A549 (cell line): Measurements from ENCODE around the gene PAIP2B. TPM values are rescaled to one million over a fixed set of nuclear protein-coding genes. Genes with fewer than 3 reads are reported as not detected.
A peak's percentile ranks its signal among the peaks of the same experiment; 100 is the strongest.

Experiments used
- ATAC-seq, 2 experiments: fragments of 200-7000 bp in 1 of 2; fragments of >200 bp in 1 of 2; cut with Nextera tagmentation in 1 of 2; cut with Tn5 transposase in 1 of 2; 3 replicates each; pipeline versions ENCODE4 v1.8.0 to v1.9.1; 2018 to 2020; ENCODE audit warnings: mild to moderate bottlenecking in 1 of 2, moderate library complexity in 1 of 2
- CTCF ChIA-PET: fragments of 300-600 bp; sonication (Branson Sonifier 250); formaldehyde crosslinking; extraction: SDS; loops from one replicate; lab custom pipeline; 2021; ENCODE audit warnings: antibody characterized with exemption, inconsistent platforms; lab: Yijun Ruan, JAX
- POLR2A ChIA-PET: fragments of 350-600 bp; formaldehyde crosslinking; extraction: SDS; loops from one replicate; lab custom pipeline; 2021; ENCODE audit warnings: antibody characterized with exemption, inconsistent platforms; lab: Yijun Ruan, JAX
- DNase-seq, 2 experiments: peaks; one replicate each; pipeline versions ENCODE4 v3.0.0 to v3.0.0-alpha.2; 2011 to 2016; ENCODE audit warnings: low read depth in 1 of 2, low spot score in 1 of 2
- FAIRE-seq: peaks from 2 replicates; lab custom pipeline; 2011; peaks lifted over from hg19 to GRCh38; lab: Jason Lieb, UNC
- H3K27ac ChIP-seq, 2 experiments: fragments of >200 bp; sonication (Bioruptor Twin); formaldehyde crosslinking; 3 replicates each; pipeline ENCODE4 v1.5.1; 2016 to 2017
- H3K4me1 ChIP-seq: fragments of >200 bp; sonication (Bioruptor Twin); formaldehyde crosslinking; 3 replicates; pipeline ENCODE4 v1.6.1; 2016
- H3K4me2 ChIP-seq: fragments of >200 bp; sonication (Bioruptor Twin); formaldehyde crosslinking; 3 replicates; pipeline ENCODE4 v1.6.1; 2016
- H3K4me3 ChIP-seq: fragments of >200 bp; sonication (Bioruptor Twin); formaldehyde crosslinking; 3 replicates; pipeline ENCODE4 v1.5.1; 2016
- H3K9me3 ChIP-seq: fragments of >200 bp; sonication (Bioruptor Twin); formaldehyde crosslinking; 3 replicates; pipeline ENCODE4 v1.6.1; 2016
- ATOH8 ChIP-seq: fragments of 250-450 bp; sonication (Bioruptor Pico); IDR thresholded peaks from 2 replicates; pipeline ENCODE4 v1.5.0; 2020; ENCODE audit warnings: low read depth, mild to moderate bottlenecking, moderate library complexity
- CEBPB ChIP-seq, 2 experiments: fragments of >200 bp in 1 of 2; sonication (Bioruptor Twin) in 1 of 2; formaldehyde crosslinking in 1 of 2; IDR thresholded peaks; 2 replicates each; pipeline ENCODE4 v1.6.1; 2012 to 2016
- E2F6 ChIP-seq: IDR thresholded peaks from 2 replicates; pipeline ENCODE4 v1.6.1; 2012; ENCODE audit warnings: low read depth, borderline replicate concordance
- FOSL2 ChIP-seq, 2 experiments: fragments of 450-650 bp in 1 of 2; fragments of >200 bp in 1 of 2; sonication (Bioruptor Twin) in 1 of 2; formaldehyde crosslinking; IDR thresholded peaks; 2 replicates each; pipeline versions ENCODE4 v1.5.0 to v1.6.1; 2016 to 2020; ENCODE audit warnings: mild to moderate bottlenecking in 1 of 2, moderate library complexity in 1 of 2
- GATA3 ChIP-seq: IDR thresholded peaks from 2 replicates; pipeline ENCODE4 v1.6.1; 2012; ENCODE audit warnings: borderline replicate concordance
- HES2 ChIP-seq: fragments of >200 bp; sonication (Bioruptor Twin); formaldehyde crosslinking; IDR thresholded peaks from 2 replicates; pipeline ENCODE4 v1.6.1; 2016
- HEYL ChIP-seq: fragments of 250-450 bp; sonication (Bioruptor Pico); IDR thresholded peaks from 2 replicates; pipeline ENCODE4 v1.8.0; 2021; ENCODE audit warnings: mild to moderate bottlenecking, moderate library complexity
- HOXA7 ChIP-seq: fragments of 250-450 bp; sonication (Bioruptor Pico); IDR thresholded peaks from 2 replicates; pipeline ENCODE4 v1.5.0; 2020; ENCODE audit warnings: mild to moderate bottlenecking, moderate library complexity
- HOXB13 ChIP-seq: fragments of 250-450 bp; sonication (Bioruptor Pico); IDR thresholded peaks from 2 replicates; pipeline ENCODE4 v1.5.0; 2020; ENCODE audit warnings: low read depth, mild to moderate bottlenecking, moderate library complexity
- HOXB5 ChIP-seq: fragments of 250-450 bp; sonication (Bioruptor Pico); IDR thresholded peaks from 2 replicates; pipeline ENCODE4 v1.5.0; 2020; ENCODE audit warnings: mild to moderate bottlenecking, moderate library complexity
- JUN ChIP-seq, 2 experiments: fragments of >200 bp; sonication (Bioruptor Twin); formaldehyde crosslinking; IDR thresholded peaks; 2 replicates in 1 of 2; 3 replicates in 1 of 2; pipeline ENCODE4 v1.6.1; 2016 to 2017
- KDM5A ChIP-seq: fragments of 200-600 bp; sonication (generic); IDR thresholded peaks from 2 replicates; pipeline ENCODE4 v1.6.1; 2016; ENCODE audit warnings: antibody characterized with exemption, mild to moderate bottlenecking
- MAX ChIP-seq: IDR thresholded peaks from 2 replicates; pipeline ENCODE4 v1.6.1; 2012
- MAZ ChIP-seq: fragments of 150-350 bp; IDR thresholded peaks from 2 replicates; pipeline ENCODE4 v1.6.1; 2014; ENCODE audit warnings: antibody characterized with exemption, low read depth, low read length, borderline replicate concordance
- MYC ChIP-seq: IDR thresholded peaks from 2 replicates; pipeline ENCODE4 v1.6.1; 2012; ENCODE audit warnings: mild to moderate bottlenecking, inconsistent platforms, low read length, improper control_type of control experiment, borderline replicate concordance
- NPAS2 ChIP-seq: fragments of 250-450 bp; sonication (Bioruptor Pico); IDR thresholded peaks from 2 replicates; pipeline ENCODE4 v1.8.0; 2022; ENCODE audit warnings: mild to moderate bottlenecking, moderate library complexity, borderline replicate concordance
- PBX3 ChIP-seq: IDR thresholded peaks from 2 replicates; pipeline ENCODE4 v1.6.1; 2012
- PHF8 ChIP-seq: fragments of 200-600 bp; sonication (generic); IDR thresholded peaks from 2 replicates; pipeline ENCODE4 v1.6.1; 2016; ENCODE audit warnings: low read depth, mild to moderate bottlenecking, antibody characterized with exemption, moderate library complexity, borderline replicate concordance
- POLR2A ChIP-seq: IDR thresholded peaks from 2 replicates; pipeline ENCODE4 v1.6.1; 2012; ENCODE audit warnings: mild to moderate bottlenecking, low read length
- RAD21 ChIP-seq, 2 experiments: fragments of >200 bp in 1 of 2; sonication (Bioruptor Twin) in 1 of 2; formaldehyde crosslinking in 1 of 2; IDR thresholded peaks in 1 of 2; conservative IDR thresholded peaks in 1 of 2; 2 replicates in 1 of 2; 3 replicates in 1 of 2; pipeline ENCODE4 v1.6.1; 2012 to 2018; ENCODE audit warnings: inconsistent platforms in 1 of 2
- RNF2 ChIP-seq: fragments of 200-600 bp; sonication (generic); IDR thresholded peaks from 2 replicates; pipeline ENCODE4 v1.6.1; 2016; ENCODE audit warnings: low read depth, mild to moderate bottlenecking, antibody characterized with exemption, moderate library complexity, borderline replicate concordance
- SREBF2 ChIP-seq: fragments of 450-650 bp; IDR thresholded peaks from 2 replicates; pipeline ENCODE4 v1.6.1; 2014; ENCODE audit warnings: mild to moderate bottlenecking, moderate library complexity
- TFCP2L1 ChIP-seq: fragments of 250-450 bp; sonication (Bioruptor Pico); IDR thresholded peaks from 2 replicates; pipeline ENCODE4 v1.5.0; 2021; ENCODE audit warnings: mild to moderate bottlenecking
- ZC3H11A ChIP-seq: fragments of 450-650 bp; IDR thresholded peaks from 2 replicates; pipeline ENCODE4 v1.6.1; 2014; ENCODE audit warnings: antibody characterized with exemption, mild to moderate bottlenecking
- ZSCAN20 ChIP-seq: fragments of 250-450 bp; sonication (Bioruptor Pico); IDR thresholded peaks from 2 replicates; pipeline ENCODE4 v1.8.0; 2022; ENCODE audit warnings: mild to moderate bottlenecking, moderate library complexity
- WGBS: methylation state at CpG from one replicate; pipeline ENCODE4 v1.1.6; 2017; ENCODE audit errors: missing lambda C conversion rate; 5-methylcytosine and 5-hydroxymethylcytosine counted together
- polyA plus RNA-seq, 4 experiments: library from polyadenylated mRNA; depleted of rRNA in 3 of 4; stranded (reverse); fragments of >200 nt; fragmentation: RNase III in 1 of 4; extraction: RNeasy Plus Mini Kit Qiagen cat#74134 plus additional on column Dnase treatment in 1 of 4; gene quantifications; 2 replicates in 3 of 4; 3 replicates in 1 of 4; pipeline ENCODE4 v1.2.3, GENCODE V29; 2011 to 2017

Gene PAIP2B
- polyA plus RNA-seq, 2 of the 4 experiments (the other 2 are of a cell fraction), result 0.70 to 0.84 TPM

GRCh38 chr2:71150082-71150816, 76.7 kb downstream of the PAIP2B start:
- no peaks in the 10 kb centered on the region for H3K4me1 ChIP-seq
- TF ChIP-seq JUN (IDR thresholded peaks at IDR 0.05), result no peak
- TF ChIP-seq MAX, result no peak
- TF ChIP-seq MAZ, result no peak
- no peak for TF ChIP-seq HOXB5 (CRISPR knock-in tag)
- no peak for TF ChIP-seq HOXA7 (CRISPR knock-in tag)
- TF ChIP-seq CEBPB (IDR thresholded peaks at IDR 0.05), result no peak
- TF ChIP-seq RNF2, result no peak
- no peak for TF ChIP-seq HES2
- TF ChIP-seq ATOH8 (CRISPR knock-in tag), result no peak
- no peak for TF ChIP-seq HOXB13 (CRISPR knock-in tag)
- TF ChIP-seq HEYL (CRISPR knock-in tag), result no peak
- no peak for TF ChIP-seq PHF8
- no peak for TF ChIP-seq ZC3H11A
- TF ChIP-seq SREBF2, result no peak
- no peak for TF ChIP-seq NPAS2 (CRISPR knock-in tag)
- ATAC-seq (peak; percentile 35 to 40; a peak in 3 of 6 replicates), DNase-seq (no peak), FAIRE-seq (no peak)
- no peak overlapping the region for H3K27ac ChIP-seq
- WGBS, result 82% methylated on average over 3 of the region's 3 CpGs
- POLR2A ChIA-PET, result interaction anchor here (2.4 kb wide), 1 partner anchor 82 kb away, joined by 9 read pairs; the partner anchor contains the start of gene NAGK
- no peaks in the 10 kb centered on the region for H3K9me3 ChIP-seq
- CTCF ChIA-PET, result interaction anchor here (0.6 to 2.2 kb wide), 10 partner anchors 12 to 181 kb away, joined by 3 to 9 read pairs (median 3); partner anchors contain the start of gene ZNF638
- H3K4me3 ChIP-seq, result no peak overlapping the region
- H3K4me2 ChIP-seq, result no peak overlapping the region

GRCh38 chr2:71148506-71149063, 78.3 kb downstream of the PAIP2B start:
- no peak for FAIRE-seq
- no peak for TF ChIP-seq NPAS2 (CRISPR knock-in tag)
- TF ChIP-seq FOSL2 (IDR thresholded peaks at IDR 0.05), result no peak
- TF ChIP-seq FOSL2 (CRISPR knock-in tag; IDR thresholded peaks at IDR 0.05), result no peak
- no peak for TF ChIP-seq ZSCAN20 (CRISPR knock-in tag)
- no peak for TF ChIP-seq MYC
- no peak for TF ChIP-seq MAX
- TF ChIP-seq HOXA7 (CRISPR knock-in tag), result no peak
- TF ChIP-seq E2F6, result no peak
- no peak for TF ChIP-seq RNF2
- no peak for TF ChIP-seq TFCP2L1 (CRISPR knock-in tag)
- no peak for TF ChIP-seq RAD21 (conservative IDR thresholded peaks at IDR 0.05 in 1 of 2, IDR thresholded peaks at IDR 0.05 in 1 of 2)
- no peak for TF ChIP-seq KDM5A
- no peak for TF ChIP-seq PBX3
- TF ChIP-seq POLR2A, result no peak
- no peak for TF ChIP-seq GATA3
- CTCF ChIA-PET, result interaction anchor here (0.8 to 2.2 kb wide), 5 partner anchors 9 to 183 kb away, joined by 3 to 9 read pairs (median 4); partner anchors contain the start of gene ZNF638

More at GRCh38 chr2:71148506-71149063, 78.3 kb downstream of the PAIP2B start:
- POLR2A ChIA-PET, result interaction anchor here (2.4 kb wide), 1 partner anchor 80 kb away, joined by 9 read pairs; the partner anchor contains the start of gene NAGK
- Histone ChIP-seq H3K4me3 (no peak overlapping the region), H3K4me2 (no peak overlapping the region), H3K4me1 (no peaks in the 10 kb centered on the region), H3K9me3 (no peaks in the 10 kb centered on the region), H3K27ac (no peak overlapping the region)
- 91% methylated on average over 2 of the region's 2 CpGs for WGBS
- no peak for ATAC-seq
- DNase-seq, result no peak
